GM19099 (cell line): ENCODE measurements around the gene RPL18A.

ENCODE experiments used
- POLR2A ChIP-seq: IDR thresholded peaks from 3 replicates; pipeline ENCODE4 v1.6.1; 2011; ENCODE audit warnings: low read depth; ENCODE audit not compliant: insufficient read length; ENCODE audit errors: extremely low read depth

The RPL18A gene

GRCh38 chr19:17908244-17908643 lies 48.5 kb downstream of the RPL18A start:
- no peak for TF ChIP-seq POLR2A

- no peak for TF ChIP-seq POLR2A
Measured at GRCh38 chr19:17909003-17909732, 49.5 kb downstream of the RPL18A start.

GRCh38 chr19:17910791-17911360 lies 51.2 kb downstream of the RPL18A start:
- TF ChIP-seq POLR2A = no peak
